Testis (tissue), 2 donors: ENCODE measurements around the gene SHB.

Source experiments
- CTCF ChIP-seq, 3 experiments: fragments of 450-650 bp in 2 of 3; fragments of 200-600 bp in 1 of 3; sonication (generic) in 1 of 3; IDR thresholded peaks; one replicate each; pipeline ENCODE4 v1.5.1; 2016 to 2019; ENCODE audit warnings: antibody characterized with exemption in 3 of 3, mild to moderate bottlenecking in 2 of 3, moderate library complexity in 1 of 3
- POLR2A ChIP-seq: fragments of 450-650 bp; IDR thresholded peaks from one replicate; pipeline ENCODE4 v1.6.1; 2017; ENCODE audit warnings: antibody characterized with exemption, mild to moderate bottlenecking, moderate library complexity

GRCh38 chr9:38000735-38001134, 68.3 kb downstream of the SHB start:
- no peak for TF ChIP-seq CTCF (IDR thresholded peaks at IDR 0.05)
- no peak for TF ChIP-seq POLR2A
